OCI-LY3 (cell line): ENCODE data around the gene KDM6A.

ENCODE experiments used
- EZH2phosphoT487 ChIP-seq: fragments of 200-600 bp; shearing (Covaris generic); IDR thresholded peaks from 2 replicates; pipeline ENCODE4 v1.6.1; 2018; ENCODE audit warnings: antibody characterized with exemption, mixed run types, low read depth
- TF ChIP-seq, protein P1 (sequence below): fragments of 200-600, 300-600 bp; sonication (generic); IDR thresholded peaks from 2 replicates; pipeline ENCODE4 v1.5.1; 2014; ENCODE audit warnings: antibody characterized with exemption, low read length, low read depth

DNA sequence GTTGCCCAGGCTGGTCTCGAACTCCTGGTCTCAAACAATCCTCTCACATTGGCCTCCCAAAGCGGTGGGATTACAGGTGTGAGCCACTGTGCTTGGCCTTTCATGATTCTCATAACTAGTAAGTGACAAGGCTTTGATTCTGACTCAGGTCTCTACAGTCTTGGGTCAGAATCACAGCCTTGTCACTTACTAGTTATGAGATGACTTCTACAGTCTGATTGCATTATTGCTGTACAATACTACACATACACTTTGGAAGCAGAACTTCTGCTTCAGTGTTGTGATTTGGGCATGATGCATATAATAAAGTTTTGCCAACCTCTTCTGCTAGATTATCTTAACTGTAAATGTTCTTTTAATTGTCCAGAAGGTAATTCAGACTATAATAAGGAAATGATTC is 123.3 kb downstream of the KDM6A start:
- TF ChIP-seq, protein P1, sequence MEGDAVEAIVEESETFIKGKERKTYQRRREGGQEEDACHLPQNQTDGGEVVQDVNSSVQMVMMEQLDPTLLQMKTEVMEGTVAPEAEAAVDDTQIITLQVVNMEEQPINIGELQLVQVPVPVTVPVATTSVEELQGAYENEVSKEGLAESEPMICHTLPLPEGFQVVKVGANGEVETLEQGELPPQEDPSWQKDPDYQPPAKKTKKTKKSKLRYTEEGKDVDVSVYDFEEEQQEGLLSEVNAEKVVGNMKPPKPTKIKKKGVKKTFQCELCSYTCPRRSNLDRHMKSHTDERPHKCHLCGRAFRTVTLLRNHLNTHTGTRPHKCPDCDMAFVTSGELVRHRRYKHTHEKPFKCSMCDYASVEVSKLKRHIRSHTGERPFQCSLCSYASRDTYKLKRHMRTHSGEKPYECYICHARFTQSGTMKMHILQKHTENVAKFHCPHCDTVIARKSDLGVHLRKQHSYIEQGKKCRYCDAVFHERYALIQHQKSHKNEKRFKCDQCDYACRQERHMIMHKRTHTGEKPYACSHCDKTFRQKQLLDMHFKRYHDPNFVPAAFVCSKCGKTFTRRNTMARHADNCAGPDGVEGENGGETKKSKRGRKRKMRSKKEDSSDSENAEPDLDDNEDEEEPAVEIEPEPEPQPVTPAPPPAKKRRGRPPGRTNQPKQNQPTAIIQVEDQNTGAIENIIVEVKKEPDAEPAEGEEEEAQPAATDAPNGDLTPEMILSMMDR: no peak
- TF ChIP-seq EZH2phosphoT487: no peak
